WI38 (cell line): ENCODE results near the gene TENM4.

Source experiments
- H3K4me3 ChIP-seq: 2 replicates; pipeline ENCODE4 v1.5.1; 2011; ENCODE audit warnings: low read depth, mild to moderate bottlenecking, control low read depth, low read length
- TF ChIP-seq, protein P1 (sequence below): IDR thresholded peaks from 2 replicates; pipeline ENCODE4 v1.5.1; 2012; ENCODE audit warnings: low read depth, mild to moderate bottlenecking, control low read depth, low read length

Gene TENM4

DNA sequence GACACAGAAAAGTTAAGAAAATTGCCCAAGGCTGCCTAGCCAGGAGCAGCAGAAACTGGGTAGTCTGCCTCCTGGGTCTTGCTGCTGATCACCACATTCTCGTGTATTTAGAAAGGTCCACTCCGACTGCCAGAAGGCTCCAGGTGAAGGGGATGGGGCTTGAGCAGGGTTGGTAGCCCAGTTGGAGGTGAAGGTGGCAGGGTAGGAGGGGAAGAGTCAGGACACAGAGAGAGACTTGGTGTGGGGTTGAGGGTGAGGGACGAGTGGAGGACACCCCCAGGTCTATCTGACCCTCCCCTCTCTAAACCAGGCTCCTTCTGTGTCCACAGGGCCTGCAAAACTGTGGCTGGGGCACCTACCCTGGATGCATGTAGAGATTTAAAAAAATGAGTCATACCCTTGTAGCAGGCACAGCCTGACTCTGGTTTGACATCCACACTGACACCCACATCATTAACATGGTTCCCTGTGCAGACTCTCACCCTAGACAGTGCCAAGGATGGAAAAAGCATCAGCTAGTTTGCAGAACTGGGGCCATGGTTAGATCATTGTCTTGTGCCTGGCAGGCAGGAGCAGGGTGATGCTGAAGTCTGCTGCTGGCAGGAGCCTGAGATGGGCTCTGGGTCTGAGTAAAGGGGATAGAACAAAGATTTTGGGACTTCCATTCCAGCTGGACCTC is 273.2 kb downstream of the TENM4 start:
- TF ChIP-seq, protein P1, sequence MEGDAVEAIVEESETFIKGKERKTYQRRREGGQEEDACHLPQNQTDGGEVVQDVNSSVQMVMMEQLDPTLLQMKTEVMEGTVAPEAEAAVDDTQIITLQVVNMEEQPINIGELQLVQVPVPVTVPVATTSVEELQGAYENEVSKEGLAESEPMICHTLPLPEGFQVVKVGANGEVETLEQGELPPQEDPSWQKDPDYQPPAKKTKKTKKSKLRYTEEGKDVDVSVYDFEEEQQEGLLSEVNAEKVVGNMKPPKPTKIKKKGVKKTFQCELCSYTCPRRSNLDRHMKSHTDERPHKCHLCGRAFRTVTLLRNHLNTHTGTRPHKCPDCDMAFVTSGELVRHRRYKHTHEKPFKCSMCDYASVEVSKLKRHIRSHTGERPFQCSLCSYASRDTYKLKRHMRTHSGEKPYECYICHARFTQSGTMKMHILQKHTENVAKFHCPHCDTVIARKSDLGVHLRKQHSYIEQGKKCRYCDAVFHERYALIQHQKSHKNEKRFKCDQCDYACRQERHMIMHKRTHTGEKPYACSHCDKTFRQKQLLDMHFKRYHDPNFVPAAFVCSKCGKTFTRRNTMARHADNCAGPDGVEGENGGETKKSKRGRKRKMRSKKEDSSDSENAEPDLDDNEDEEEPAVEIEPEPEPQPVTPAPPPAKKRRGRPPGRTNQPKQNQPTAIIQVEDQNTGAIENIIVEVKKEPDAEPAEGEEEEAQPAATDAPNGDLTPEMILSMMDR = no peak
- no peak overlapping the region for H3K4me3 ChIP-seq

DNA sequence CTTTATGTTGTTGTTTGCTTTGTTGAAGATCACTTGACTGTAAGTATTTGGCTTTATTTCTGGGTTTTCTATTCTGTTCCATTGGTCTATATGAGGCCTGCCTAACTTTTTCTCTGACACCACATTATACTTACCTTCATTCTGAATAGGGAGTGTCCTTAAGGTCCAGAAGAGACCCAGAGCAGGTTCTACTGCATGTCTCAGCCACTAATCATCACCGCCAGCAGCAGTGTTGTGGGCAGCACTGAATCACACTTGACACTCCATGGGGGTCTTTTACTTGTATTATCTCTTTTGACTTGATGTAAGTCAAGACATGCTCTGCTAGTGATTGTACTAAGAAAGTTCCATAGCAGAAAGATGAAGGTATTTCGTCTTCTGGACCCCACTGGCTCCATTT is 274.9 kb downstream of the TENM4 start:
- no peak overlapping the region for H3K4me3 ChIP-seq
- TF ChIP-seq, protein P1 = no peak

DNA sequence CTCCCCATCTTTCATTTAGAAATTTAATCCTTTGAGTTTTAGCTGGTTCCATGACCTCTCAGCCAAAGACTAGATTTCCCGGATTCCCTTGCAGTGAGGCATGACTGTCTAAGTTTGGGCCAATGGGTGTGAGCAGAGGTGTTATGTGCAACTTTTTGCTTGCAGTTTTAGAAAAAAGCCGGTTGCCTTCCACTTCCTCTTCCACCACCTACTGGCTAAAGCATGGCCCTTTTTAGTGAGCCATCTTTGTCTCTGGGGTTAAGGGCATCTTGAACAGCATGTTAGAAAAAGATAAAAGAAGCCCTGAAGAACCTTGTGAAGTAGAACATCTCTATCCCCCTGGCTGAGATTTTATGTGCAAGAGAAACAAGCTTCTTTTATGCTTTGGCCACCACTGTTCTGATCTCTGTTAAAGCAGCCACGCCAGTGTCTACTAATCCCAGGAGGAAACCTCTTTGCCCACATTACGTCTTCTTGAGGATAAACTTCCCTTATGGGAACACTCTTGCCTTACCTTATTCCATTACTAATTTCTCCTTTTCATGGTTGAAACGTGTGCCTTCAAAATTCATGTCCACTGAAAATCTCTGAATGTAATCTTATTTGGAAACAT is 279.9 kb downstream of the TENM4 start:
- no peak overlapping the region for H3K4me3 ChIP-seq
- TF ChIP-seq, protein P1 = no peak

DNA sequence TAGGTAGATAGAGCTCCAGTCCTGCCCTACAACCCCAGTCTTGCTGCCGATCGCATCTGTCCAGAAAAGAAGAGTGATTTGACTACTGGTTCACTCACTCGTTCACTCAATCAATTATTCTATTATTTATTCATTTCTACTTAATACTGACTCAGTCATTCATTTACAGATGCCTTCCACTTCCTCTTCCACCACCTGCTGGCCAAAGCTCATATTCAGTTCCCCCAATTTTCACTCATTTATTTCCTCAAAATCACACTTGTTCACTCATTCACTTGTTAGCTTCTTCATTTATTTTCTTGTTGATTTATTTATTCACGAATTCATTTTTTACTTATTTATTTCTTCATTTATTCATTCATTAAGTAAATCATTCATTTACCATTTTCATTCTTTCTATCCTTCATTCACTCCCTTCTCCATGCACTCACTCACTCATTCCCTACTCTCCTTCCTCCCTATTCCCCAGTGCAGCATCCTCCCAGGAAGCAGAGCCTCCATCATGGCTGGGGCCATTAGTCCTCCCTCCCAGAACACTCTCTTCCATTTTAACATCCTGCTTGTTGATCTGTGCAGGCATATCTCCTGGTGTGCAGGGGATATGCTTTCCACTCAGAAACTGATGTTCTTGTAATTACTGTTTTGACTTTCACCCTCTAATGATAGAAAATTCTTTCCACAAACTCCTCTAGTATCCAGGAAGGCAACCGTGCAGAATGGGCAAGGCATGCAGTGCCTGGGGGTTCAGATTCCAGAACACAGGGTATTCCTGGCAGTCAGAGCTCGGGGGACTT is 281.0 kb downstream of the TENM4 start:
- TF ChIP-seq, protein P1 = no peak
- no peak overlapping the region for H3K4me3 ChIP-seq

DNA sequence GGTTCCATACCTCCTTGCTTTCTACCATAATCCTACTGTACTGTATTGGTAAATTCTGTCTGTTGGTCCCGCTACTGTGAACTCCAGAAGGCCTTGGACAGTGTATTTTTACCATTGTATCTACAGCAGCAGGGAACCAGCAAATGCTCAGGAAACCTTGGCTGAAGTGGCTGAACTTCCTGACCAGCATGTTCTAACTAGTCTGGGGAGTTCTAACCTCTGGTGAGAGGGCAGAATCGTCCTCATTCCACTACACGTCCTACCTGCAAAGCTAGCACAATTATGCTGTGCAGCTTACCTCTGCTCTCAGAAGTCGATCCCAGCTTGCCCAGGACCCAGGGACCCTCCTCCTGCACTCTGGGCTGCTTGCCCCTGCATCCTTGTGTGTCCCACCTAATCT is 283.1 kb downstream of the TENM4 start:
- no peak overlapping the region for H3K4me3 ChIP-seq

DNA sequence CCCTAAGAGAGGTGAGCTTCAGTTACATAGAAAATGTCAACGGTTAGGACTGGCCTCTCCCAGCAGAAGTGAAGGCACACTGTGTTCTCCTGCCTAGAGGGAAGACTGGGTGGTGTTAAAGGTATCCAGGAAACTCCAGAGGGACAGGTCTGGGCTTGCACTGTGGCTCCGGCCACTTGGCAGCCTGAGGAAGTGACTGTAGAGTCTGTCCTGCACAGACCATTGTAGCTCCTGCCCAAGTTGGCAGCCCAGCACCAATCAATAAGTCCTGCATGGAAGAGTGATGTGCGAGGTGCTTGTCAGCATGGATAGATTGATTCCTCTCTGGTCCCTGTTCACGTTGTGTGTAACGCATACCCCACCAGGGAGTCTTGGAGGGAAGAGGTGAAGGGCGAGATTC is 284.8 kb downstream of the TENM4 start:
- H3K4me3 ChIP-seq = no peak overlapping the region
- TF ChIP-seq, protein P1 = no peak

More for the DNA sequence above, 283.1 kb downstream of the TENM4 start:
- TF ChIP-seq, protein P1 = no peak

DNA sequence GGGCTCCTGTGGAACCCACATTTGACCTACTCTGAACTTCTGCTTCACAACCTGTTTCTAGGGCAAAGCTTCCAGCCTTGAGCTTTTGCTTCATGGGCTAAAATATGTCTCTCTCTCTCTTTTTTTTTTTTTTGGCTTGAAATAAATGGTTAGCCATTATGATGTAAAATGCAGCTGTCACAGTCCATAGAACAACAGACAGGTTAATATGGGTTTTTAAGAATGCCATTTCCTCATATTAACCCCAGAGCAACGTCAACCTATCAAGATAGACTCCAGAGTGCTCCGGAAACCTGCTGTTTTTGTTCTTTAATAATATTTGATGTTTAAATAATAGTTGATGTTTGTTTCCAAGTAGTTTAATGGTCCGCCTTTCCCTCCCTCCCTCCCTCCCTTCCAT is 285.6 kb downstream of the TENM4 start:
- TF ChIP-seq, protein P1 = no peak
- H3K4me3 ChIP-seq = no peak overlapping the region
